Activated naive CD4-positive, alpha-beta T cell (primary cell): ENCODE results near the gene NMNAT2.
"Not testable (repeated sequence)": the region's sequence is repeated elsewhere in the genome, so short reads cannot be mapped to it uniquely, and the experiment has no call there.

Source experiments
- DNase-seq, 4 experiments: peaks; one replicate each; lab custom pipeline; 2025; lab: John Stamatoyannopoulos, UW

NMNAT2 gene

GRCh38 chr1:183285746-183286145 is 132.4 kb downstream of the NMNAT2 start:
- DNase-seq: no peak

DNA sequence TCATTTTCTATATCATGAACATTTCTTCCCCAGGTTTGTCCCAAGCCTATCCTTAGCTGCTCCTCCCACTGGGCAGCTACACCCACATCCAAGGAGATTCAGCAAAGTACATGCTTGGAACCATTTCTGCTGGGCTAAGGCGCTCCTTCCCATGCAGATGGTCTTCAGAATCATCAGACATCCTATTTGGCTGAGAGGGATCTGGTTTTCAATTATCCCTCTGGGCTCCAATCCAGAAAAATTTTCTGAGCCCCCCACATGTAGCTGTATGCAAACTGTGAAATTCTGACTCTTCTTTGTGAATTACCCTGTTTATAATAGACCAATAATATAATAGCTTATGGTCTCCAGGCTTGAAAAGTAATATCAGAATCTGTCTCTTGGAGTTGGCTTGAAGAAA is 132.9 kb downstream of the NMNAT2 start:
- DNase-seq: no peak

GRCh38 chr1:183284086-183284485 is 134.1 kb downstream of the NMNAT2 start:
- DNase-seq: no peak

GRCh38 chr1:183283286-183283685 is 134.9 kb downstream of the NMNAT2 start:
- DNase-seq: no peak

- DNase-seq: no peak
Measured at GRCh38 chr1:183282101-183282855, 135.9 kb downstream of the NMNAT2 start.

- peak; percentile 42 to 54 (median 46) for DNase-seq
Measured at GRCh38 chr1:183281553-183282091, 136.6 kb downstream of the NMNAT2 start.

- no peak for DNase-seq
Measured at GRCh38 chr1:183281039-183281438, 137.1 kb downstream of the NMNAT2 start.

DNA sequence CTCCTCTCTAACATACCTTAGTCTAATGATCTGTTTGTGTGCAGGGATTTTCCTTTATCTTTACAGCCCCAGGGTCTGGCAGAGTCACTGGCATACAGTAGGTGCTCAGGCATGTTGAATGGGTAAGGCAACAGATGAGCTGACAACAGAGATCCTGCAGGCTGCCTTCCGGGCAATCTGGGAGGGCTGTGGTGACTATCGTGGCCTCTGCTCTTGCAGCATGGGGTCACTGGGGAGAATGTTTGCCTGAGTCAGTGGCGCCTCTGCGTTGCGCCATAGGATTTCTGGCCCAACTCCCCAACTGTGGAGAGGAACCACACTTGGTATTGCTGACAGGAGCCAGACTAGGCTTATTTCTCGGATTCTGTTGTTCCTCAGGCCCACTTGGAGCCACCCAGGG is 138.3 kb downstream of the NMNAT2 start:
- DNase-seq: no peak

DNA sequence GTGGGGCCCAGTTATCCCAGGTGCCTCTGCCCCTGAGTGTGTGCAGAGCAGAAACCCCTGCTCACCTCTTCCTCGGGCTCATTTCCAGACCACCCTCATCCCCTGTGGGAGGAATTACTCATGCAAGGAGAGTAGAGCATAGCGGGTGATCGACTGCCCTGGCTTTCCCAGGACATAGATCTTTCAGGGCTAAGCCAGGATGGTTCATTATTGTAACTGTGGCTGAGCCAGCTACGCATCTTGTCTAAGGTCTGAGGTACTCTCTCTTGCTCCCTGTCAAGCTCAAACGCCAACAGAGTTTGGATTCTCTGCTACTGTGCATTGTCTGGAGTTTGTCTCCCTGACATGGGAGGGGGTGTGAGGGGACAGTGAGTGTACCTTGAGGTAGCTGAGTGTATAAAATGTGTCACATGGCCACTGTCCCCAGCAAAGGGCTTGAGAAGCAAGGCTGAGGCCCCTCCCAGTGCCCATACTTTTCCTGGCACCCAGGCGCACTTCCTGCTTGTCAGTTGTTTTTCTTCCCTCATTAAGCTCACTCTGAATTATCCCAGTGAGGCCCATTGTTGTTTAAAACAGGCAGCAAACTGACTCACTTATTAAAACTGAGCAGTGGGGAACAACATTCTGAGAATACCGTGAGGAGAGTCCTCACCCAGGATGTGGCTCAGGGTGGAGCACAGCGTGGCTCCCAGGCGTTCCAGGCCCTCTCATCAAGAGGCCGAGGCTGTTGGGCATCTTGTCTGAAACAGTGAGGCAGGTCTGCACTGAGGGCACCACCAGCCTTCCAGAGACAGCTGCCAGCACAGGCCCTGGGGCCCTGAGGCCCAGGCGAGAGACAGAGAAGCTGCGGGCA is 139.2 kb downstream of the NMNAT2 start:
- no peak for DNase-seq

DNA sequence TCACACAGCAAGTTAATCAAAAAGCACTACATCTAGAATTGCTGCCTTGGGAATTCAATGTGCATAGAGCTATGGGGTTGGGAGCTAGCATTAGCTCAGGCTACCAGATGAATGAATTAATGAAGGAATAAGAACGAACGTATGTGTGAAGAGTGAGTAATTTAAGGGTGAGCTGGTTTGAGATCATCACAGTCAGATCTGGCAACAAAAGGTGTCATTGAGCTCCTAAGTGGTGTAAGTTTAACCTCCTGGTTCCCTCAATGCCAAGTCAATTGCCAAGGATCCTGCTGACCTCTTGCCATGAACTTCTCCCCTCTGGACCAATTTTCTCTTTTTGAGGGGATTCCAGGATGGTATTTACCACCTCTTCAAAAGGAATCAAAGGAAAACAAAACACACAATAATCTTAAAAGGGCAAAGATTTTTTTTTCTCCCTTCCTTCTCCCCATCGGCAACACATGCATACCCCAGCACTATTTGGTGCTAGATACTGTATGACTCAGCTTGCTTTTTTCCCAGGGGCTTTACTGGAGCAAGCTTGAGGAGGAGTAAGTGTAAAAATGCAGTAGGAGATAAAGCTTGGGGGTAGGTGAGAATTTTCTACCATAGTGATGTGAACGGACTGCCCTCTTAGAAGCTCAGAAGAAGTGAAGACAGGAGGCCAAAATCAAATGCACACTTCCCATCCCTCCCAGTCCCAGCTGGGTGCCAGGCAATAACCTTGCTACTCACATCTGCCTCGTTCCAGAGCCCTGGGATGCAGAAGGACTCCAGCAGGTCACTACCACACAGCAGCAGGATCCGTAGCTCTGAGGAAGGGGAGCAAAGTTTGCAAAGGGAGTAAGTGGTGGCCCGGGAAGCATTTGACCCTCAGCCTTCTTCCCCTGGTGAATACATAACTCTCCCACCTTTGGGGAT is 140.1 kb downstream of the NMNAT2 start:
- DNase-seq: no peak

GRCh38 chr1:183276386-183277080 is 141.6 kb downstream of the NMNAT2 start:
- DNase-seq: no peak

GRCh38 chr1:183275322-183275721 is 142.9 kb downstream of the NMNAT2 start:
- DNase-seq: no peak

DNA sequence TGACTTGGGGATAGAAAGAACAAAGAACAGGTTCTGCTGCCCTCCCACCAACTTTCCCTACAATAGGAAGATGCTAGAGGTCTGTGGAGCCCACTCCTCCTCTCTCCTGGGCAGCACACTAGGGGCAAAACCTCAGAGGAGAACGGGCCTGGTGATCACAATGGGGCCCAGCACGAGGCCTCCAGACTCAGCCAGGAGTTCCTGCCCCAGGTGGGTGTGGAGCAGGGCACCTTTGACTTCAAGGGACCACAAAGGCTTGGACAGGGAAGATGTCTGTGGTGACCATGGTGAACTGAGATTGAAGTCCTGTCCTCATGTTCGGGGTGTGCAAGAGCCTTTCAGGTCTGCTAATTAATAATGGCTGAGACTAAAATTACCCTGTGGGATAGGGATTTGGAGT is 143.3 kb downstream of the NMNAT2 start:
- no peak for DNase-seq

- DNase-seq: not testable (repeated sequence)
Measured at GRCh38 chr1:183273984-183274383, 144.2 kb downstream of the NMNAT2 start.

- DNase-seq: no peak
Measured at GRCh38 chr1:183273300-183273699, 144.9 kb downstream of the NMNAT2 start.

DNA sequence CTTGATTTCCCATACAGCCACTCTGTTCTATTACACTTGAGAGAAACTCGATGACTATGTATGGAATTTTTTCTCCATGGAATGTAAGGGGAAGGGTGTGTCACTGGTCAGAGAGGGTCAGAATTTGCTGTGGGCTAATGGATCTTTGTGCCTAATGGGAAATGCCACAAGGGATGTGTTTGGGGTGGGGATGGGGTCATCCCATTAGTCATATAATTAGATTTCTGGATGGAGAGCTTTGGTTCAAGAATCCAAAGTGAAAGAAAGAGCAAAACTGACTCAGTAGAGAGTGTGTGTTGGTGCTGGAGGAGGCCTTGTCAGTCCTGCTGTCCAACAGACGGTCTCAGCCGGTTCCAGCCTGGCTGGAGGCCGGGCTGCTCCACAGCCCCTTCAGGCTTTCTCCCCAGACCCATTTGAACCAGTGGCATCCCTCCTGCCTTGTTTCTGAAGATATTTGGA is 145.8 kb downstream of the NMNAT2 start:
- DNase-seq: no peak

DNA sequence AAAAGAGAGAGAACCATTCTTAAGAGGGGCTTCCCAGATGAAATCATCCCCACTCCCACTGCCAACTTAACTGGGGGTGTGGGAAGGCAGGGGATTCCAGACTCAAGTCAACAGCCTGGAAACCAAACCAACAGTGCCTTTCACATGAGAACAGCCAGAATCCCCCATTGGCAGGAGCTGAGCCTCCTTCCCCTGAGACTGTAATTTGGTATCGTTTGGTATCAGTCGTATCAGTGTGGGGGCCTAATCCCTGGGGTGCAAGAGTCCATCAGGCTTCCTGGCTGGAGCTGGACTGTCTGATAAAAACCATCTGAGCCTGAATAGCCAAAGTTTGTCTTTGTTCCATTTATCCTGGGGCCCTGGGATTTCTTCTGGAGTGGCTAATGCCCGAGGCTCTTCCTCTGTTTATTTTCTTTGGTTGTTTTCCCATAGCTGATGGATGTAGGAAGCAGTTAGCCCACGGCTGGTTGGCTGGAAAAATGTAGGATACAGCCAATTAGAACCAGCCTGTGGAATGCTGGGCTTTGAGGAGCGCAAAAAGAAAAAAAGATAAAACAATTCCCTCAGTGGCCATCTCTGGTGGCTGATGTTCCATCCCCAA is 147.5 kb downstream of the NMNAT2 start:
- DNase-seq: no peak

DNA sequence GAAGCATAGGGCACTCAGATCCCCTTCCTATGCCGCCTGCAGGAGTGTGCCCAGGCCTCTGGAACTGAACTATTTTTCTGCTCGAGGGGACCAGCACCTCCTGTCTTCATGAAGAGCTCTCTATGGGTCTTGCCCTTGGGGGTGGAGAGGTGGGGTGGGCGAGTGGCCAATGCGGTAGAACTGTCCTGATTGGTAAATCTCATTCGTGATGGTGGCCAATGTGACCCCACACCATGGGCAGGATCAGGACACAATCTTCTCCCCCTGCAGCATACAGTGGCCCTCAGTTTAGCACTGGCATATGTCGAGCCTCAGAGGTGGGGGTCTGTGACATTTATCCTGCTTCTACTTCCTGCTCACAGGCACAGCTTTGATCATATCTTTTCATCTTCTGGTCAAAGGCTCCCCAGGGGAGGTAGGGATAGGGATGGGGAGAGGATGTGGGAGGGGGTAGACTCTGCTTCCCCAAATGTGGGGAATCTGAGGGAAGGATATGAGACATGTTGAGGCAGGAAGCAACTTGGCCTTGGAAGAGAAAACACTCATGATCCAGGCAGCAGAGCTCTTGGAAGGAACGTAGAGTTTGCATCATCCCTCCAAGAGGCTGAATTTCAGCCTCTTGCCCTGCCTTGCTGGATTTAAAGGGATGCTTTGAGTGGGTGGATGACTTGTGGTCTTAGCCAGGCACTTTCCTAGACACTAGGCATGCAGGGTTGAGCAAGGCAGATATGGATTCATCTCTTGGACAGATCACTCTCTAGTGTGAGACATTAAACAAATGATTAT is 150.3 kb downstream of the NMNAT2 start:
- no peak for DNase-seq

DNA sequence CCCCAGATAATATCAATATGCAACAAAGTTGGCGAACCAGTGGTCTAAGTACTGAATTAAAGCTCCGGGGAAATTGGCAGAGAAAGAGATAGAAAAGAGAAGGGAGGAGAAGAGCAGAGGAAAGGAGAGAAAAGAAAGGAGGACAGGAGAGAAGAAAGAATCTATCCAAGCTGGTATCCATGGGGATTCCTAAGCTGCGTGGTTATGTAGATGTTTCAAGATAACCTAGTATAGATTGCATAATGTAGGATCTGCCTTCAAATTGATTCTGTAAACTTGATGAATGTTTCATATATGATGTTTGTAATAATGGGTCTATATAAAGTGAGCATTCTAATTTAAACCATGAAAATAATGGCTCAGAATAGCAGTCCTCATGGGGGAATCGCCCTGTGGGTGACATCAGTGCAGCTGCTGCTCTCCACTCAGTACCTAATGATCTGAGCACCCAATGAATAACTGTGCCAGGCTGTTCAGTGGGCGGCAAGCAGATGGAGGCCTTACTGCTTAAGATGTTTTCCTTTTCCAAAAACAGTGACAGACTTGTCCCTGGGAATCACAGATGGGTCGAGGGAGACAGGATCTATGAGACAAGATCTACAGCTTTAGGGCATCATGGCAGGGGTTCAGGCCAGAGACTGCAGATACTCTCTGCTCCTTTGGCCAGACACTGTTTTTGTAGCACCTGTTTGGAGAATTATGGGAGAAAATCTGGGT is 154.1 kb downstream of the NMNAT2 start:
- DNase-seq: no peak
